ENCODE measurements around the gene ZNF337.
"Not testable (repeated sequence)": the region's sequence is repeated elsewhere in the genome, so short reads cannot be mapped to it uniquely, and the experiment has no call there.

ZNF337 gene

DNA sequence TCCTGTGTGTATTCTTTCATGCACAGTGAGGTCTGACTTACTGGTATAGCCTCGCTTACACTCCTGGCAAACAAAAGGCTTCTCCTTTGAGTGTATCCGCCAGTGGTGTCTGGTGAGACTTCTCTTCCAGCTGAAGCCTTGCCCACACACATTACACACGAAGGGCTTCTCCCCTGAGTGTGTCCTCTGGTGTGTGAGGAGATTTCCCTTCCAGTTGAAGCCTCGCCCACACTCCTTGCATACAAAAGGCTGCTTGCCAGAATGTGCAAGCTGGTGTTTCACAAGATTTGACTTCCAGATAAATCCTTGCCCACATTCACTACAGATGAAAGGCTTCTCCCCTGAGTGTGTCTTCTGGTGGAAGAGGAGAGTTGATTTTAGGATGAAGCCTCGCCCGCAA, 21.5 kb downstream of the ZNF337 start:
- Mint-ChIP-seq H3K4me1 (no peaks in the 10 kb centered on the region), H3K9me3 (no peaks in the 10 kb centered on the region), H3K36me3 (peaks cover 64% of the 10 kb centered on the region), H3K27ac (no peak overlapping the region), H3K4me3 (no peak overlapping the region)
- ATAC-seq (no peak), DNase-seq (ENCODE audit: low spot score in 2 of 2) (no peak)

GRCh38 chr20:25672659-25673235, 23.9 kb downstream of the ZNF337 start:
- Mint-ChIP-seq H3K4me1 (no peaks in the 10 kb centered on the region), H3K27ac (no peak overlapping the region), H3K9me3 (no peaks in the 10 kb centered on the region), H3K36me3 (peaks cover 40% of the 10 kb centered on the region), H3K4me3 (no peak overlapping the region)
- no peak for DNase-seq (ENCODE audit: low spot score in 2 of 2)
- ATAC-seq: no peak

GRCh38 chr20:25669826-25670422, 26.7 kb downstream of the ZNF337 start:
- H3K36me3 Mint-ChIP-seq: peaks cover 11% of the 10 kb centered on the region
- no peak overlapping the region for H3K27ac Mint-ChIP-seq
- ATAC-seq (no peak), DNase-seq (ENCODE audit: low spot score in 2 of 2) (no peak)
- no peaks in the 10 kb centered on the region for H3K9me3 Mint-ChIP-seq
- H3K4me1 Mint-ChIP-seq: no peaks in the 10 kb centered on the region
- H3K4me3 Mint-ChIP-seq: no peak overlapping the region

GRCh38 chr20:25668446-25668845, 28.2 kb downstream of the ZNF337 start:
- ATAC-seq (no peak), DNase-seq (ENCODE audit: low spot score in 2 of 2) (no peak)
- Mint-ChIP-seq H3K4me1 (no peaks in the 10 kb centered on the region), H3K9me3 (no peaks in the 10 kb centered on the region), H3K27ac (no peak overlapping the region), H3K36me3 (peaks cover under 1% of the 10 kb centered on the region), H3K4me3 (no peak overlapping the region)

GRCh38 chr20:25659999-25660398, 36.7 kb downstream of the ZNF337 start:
- Mint-ChIP-seq H3K36me3 (no peaks in the 10 kb centered on the region), H3K4me3 (no peak overlapping the region), H3K9me3 (no peaks in the 10 kb centered on the region), H3K27ac (no peak overlapping the region), H3K4me1 (no peaks in the 10 kb centered on the region)
- no peak for DNase-seq (ENCODE audit: low spot score in 2 of 2)
- no peak for ATAC-seq

GRCh38 chr20:25654487-25654886, 42.2 kb downstream of the ZNF337 start:
- Mint-ChIP-seq H3K4me1 (no peaks in the 10 kb centered on the region), H3K27ac (no peak overlapping the region), H3K9me3 (no peaks in the 10 kb centered on the region), H3K4me3 (no peak overlapping the region), H3K36me3 (no peaks in the 10 kb centered on the region)
- DNase-seq (ENCODE audit: low spot score in 2 of 2) (no peak), ATAC-seq (no peak)

DNA sequence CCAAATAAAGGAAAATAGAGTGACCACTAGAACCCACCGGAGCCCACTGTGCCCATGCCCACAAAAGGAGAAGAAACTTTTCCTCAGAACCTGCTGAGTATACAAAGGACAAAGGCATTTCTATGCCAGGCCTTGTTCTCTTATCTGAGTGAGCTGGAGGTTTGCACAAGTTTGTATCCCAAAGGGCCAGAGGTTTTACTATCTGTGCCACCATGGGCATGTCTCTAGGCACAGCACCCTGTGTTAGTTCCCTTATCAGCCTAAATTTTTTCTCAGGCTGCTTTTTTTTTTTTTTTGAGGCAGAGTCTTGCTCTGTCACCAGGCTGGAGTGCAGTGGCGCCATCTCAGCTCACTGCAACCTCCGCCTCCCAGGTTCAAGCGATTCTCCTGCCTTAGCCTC, 43.8 kb downstream of the ZNF337 start:
- ATAC-seq; DNase-seq (ENCODE audit: low spot score in 2 of 2); H3K27ac Mint-ChIP-seq; H3K4me1 Mint-ChIP-seq; H3K9me3 Mint-ChIP-seq; H3K36me3 Mint-ChIP-seq; H3K4me3 Mint-ChIP-seq: not testable (repeated sequence)

DNA sequence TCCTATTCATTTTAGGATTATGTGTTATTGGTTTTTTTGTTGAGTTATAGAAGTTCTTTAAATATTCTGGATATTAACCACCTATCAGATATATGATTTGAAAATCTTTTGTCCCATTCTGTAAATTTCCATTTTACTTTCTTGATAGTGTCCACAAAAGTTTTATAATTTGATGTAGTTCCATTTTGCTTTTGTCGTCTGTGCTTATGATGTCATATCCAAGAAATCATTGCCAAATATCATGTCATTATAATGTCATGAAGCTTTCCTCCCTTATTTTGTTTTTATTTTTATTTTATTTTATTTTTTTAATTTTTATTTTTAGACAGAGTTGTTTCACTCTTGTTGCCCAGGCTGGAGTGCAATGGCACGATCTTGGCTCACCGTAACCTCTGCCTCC, 51.8 kb downstream of the ZNF337 start:
- H3K4me3 Mint-ChIP-seq: no peak overlapping the region
- ATAC-seq: no peak
- H3K9me3 Mint-ChIP-seq: no peaks in the 10 kb centered on the region
- H3K27ac Mint-ChIP-seq: no peak overlapping the region
- no peaks in the 10 kb centered on the region for H3K36me3 Mint-ChIP-seq
- DNase-seq (ENCODE audit: low spot score in 2 of 2): no peak
- peaks cover 10% of the 10 kb centered on the region for H3K4me1 Mint-ChIP-seq

- Mint-ChIP-seq H3K27ac (no peak overlapping the region), H3K4me1 (peaks cover 10% of the 10 kb centered on the region), H3K9me3 (no peaks in the 10 kb centered on the region), H3K36me3 (no peaks in the 10 kb centered on the region), H3K4me3 (no peak overlapping the region)
- no peak for DNase-seq (ENCODE audit: low spot score in 2 of 2)
- ATAC-seq: peak; percentile 62
Observed at GRCh38 chr20:25643716-25644115, 52.9 kb downstream of the ZNF337 start.

DNA sequence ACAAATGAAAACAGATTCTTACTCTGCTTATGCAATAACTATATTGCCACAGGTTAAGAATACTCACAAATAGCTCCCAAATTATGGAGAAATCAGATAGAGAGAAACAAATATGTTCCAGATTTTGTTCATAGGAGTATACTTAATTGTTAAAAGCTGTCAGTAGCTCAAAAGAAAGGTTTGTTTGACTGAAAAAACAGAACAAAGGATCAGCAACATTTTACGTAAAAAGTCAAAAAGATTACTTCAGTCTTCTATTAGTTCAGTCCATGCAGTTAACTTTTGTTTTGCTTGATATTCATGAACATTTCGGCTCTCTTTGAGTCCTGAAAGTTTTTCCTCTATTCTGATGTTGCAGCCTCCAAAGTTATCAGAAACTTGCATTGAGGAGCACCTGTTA, 59.4 kb downstream of the ZNF337 start:
- H3K27ac Mint-ChIP-seq: no peak overlapping the region
- no peak for DNase-seq (ENCODE audit: low spot score in 2 of 2)
- H3K4me3 Mint-ChIP-seq: no peak overlapping the region
- H3K36me3 Mint-ChIP-seq: peaks cover 13% of the 10 kb centered on the region
- no peak for ATAC-seq
- H3K9me3 Mint-ChIP-seq: peaks cover 4% of the 10 kb centered on the region
- H3K4me1 Mint-ChIP-seq: no peaks in the 10 kb centered on the region

- Mint-ChIP-seq H3K27ac (no peak overlapping the region), H3K36me3 (peaks cover 13% of the 10 kb centered on the region), H3K4me1 (no peaks in the 10 kb centered on the region), H3K9me3 (peaks cover 6% of the 10 kb centered on the region), H3K4me3 (no peak overlapping the region)
- no peak for ATAC-seq
- no peak for DNase-seq (ENCODE audit: low spot score in 2 of 2)
Observed at GRCh38 chr20:25632940-25633790, 63.5 kb downstream of the ZNF337 start.

- H3K36me3 Mint-ChIP-seq; ATAC-seq; DNase-seq (ENCODE audit: low spot score in 2 of 2); H3K27ac Mint-ChIP-seq; H3K9me3 Mint-ChIP-seq; H3K4me1 Mint-ChIP-seq; H3K4me3 Mint-ChIP-seq: not testable (repeated sequence)
Observed at GRCh38 chr20:25630615-25631014, 66.0 kb downstream of the ZNF337 start.

- Mint-ChIP-seq H3K27ac (no peak overlapping the region), H3K9me3 (peaks cover 5% of the 10 kb centered on the region), H3K36me3 (peaks cover 7% of the 10 kb centered on the region), H3K4me1 (no peaks in the 10 kb centered on the region), H3K4me3 (no peak overlapping the region)
- DNase-seq (ENCODE audit: low spot score in 2 of 2) (no peak), ATAC-seq (peak; percentile 74)
Observed at GRCh38 chr20:25629816-25630499, 66.7 kb downstream of the ZNF337 start.

- Mint-ChIP-seq H3K4me3 (no peak overlapping the region), H3K27ac (no peak overlapping the region), H3K9me3 (peaks cover 5% of the 10 kb centered on the region), H3K36me3 (peaks cover 13% of the 10 kb centered on the region), H3K4me1 (peaks cover 22% of the 10 kb centered on the region)
- DNase-seq (ENCODE audit: low spot score in 2 of 2) (no peak), ATAC-seq (no peak)
Observed at GRCh38 chr20:25626779-25627178, 69.9 kb downstream of the ZNF337 start.

DNA sequence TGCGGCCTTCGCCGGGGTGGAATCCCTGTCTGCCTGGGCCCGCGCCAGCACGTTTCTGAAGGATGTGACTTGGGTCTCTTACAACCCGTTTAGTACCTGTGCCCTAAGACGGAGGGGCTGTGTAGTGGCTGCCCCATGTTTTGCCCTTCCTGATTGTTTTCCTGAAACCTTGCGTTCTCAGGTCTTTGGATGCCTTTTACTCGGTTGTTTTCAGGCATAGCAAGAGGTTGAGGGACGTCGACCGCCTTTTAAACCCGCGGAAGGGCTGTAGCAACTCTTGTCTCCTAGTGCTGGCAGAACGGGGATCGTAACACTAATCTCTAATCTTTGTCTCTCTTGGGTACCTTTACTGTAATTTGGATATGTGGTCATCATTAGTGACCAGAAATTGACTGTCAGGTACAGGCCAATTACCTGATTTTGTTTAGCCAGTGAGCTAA, 72.1 kb downstream of the ZNF337 start:
- peaks cover 13% of the 10 kb centered on the region for H3K36me3 Mint-ChIP-seq
- H3K27ac Mint-ChIP-seq: peak overlapping the region; percentile 97
- peaks cover 23% of the 10 kb centered on the region for H3K4me1 Mint-ChIP-seq
- peak overlapping the region; percentile 88 for H3K4me3 Mint-ChIP-seq
- ATAC-seq (no peak), DNase-seq (ENCODE audit: low spot score in 2 of 2) (no peak)
- H3K9me3 Mint-ChIP-seq: peaks cover 5% of the 10 kb centered on the region
